Fibroblast of mammary gland (primary cell): ENCODE measurements around the gene MORN4.
A peak's percentile ranks its signal among the peaks of the same experiment; 100 is the strongest.

Experiments
- DNase-seq: peaks from one replicate; pipeline ENCODE4 v3.0.0-alpha.2; 2010; ENCODE audit warnings: low read depth
- H3K4me3 ChIP-seq: 2 replicates; pipeline ENCODE4 v1.5.1; 2011; ENCODE audit warnings: low read depth, mild to moderate bottlenecking, low read length, moderate library complexity; ENCODE audit not compliant: control insufficient read depth
- CTCF ChIP-seq: conservative IDR thresholded peaks from 2 replicates; pipeline ENCODE4 v1.5.1; 2011; ENCODE audit warnings: low read depth, low read length, inconsistent platforms; ENCODE audit not compliant: control insufficient read depth, insufficient read depth

MORN4 gene

GRCh38 chr10:97573672-97574071, 59.6 kb downstream of the MORN4 start:
- no peak for TF ChIP-seq CTCF
- DNase-seq = no peak
- no peak overlapping the region for H3K4me3 ChIP-seq

- TF ChIP-seq CTCF = no peak
- DNase-seq = no peak
- H3K4me3 ChIP-seq = no peak overlapping the region
These were observed 60.3 kb downstream of the MORN4 start for GRCh38 chr10:97573021-97573420.

- TF ChIP-seq CTCF = peak; percentile 95
- no peak within 1 kb of the TSS for H3K4me3 ChIP-seq
- DNase-seq = peak; percentile 86
These were observed 60.9 kb downstream of the MORN4 start, which contains the start of gene ANKRD2 for GRCh38 chr10:97572214-97572989. ANKRD2 (plus strand) TSS chr10:97572779; CDS start chr10:97572789, 10 bp downstream.

GRCh38 chr10:97571622-97572021, 61.7 kb downstream of the MORN4 start:
- H3K4me3 ChIP-seq = no peak overlapping the region
- TF ChIP-seq CTCF = no peak
- no peak for DNase-seq

- TF ChIP-seq CTCF = no peak
- H3K4me3 ChIP-seq = no peak overlapping the region
- DNase-seq = no peak
These were observed 62.4 kb downstream of the MORN4 start for GRCh38 chr10:97570789-97571471.

GRCh38 chr10:97570146-97570788, 63.0 kb downstream of the MORN4 start:
- no peak for DNase-seq
- no peak for TF ChIP-seq CTCF
- no peak overlapping the region for H3K4me3 ChIP-seq
